HepG2 (cell line): ENCODE results near the gene ZMPSTE24.

Source experiments
- CREM ChIP-seq, 2 experiments: sonication (generic) in 1 of 2; formaldehyde crosslinking in 1 of 2; IDR thresholded peaks; 2 replicates each; pipeline versions ENCODE4 v1.4.0 to v1.6.1; 2016 to 2020; ENCODE audit warnings: antibody characterized with exemption in 1 of 2, mild to moderate bottlenecking in 1 of 2, missing genetic modification reagents in 1 of 2
- FOXK1 ChIP-seq: sonication (generic); formaldehyde crosslinking; IDR thresholded peaks from 2 replicates; pipeline ENCODE4 v1.4.0; 2020; ENCODE audit warnings: low read depth, missing genetic modification reagents, borderline replicate concordance
- ZNF329 ChIP-seq: sonication (generic); formaldehyde crosslinking; IDR thresholded peaks from 2 replicates; pipeline ENCODE4 v1.9.0; 2021; ENCODE audit warnings: low read depth, mild to moderate bottlenecking, missing genetic modification reagents

GRCh38 chr1:40301541-40302299 lies 43.7 kb downstream of the ZMPSTE24 start:
- no peak for TF ChIP-seq CREM (IDR thresholded peaks at IDR 0.05)
- TF ChIP-seq CREM (CRISPR knock-in tag; IDR thresholded peaks at IDR 0.05): no peak
- no peak for TF ChIP-seq FOXK1 (CRISPR knock-in tag)
- TF ChIP-seq ZNF329: no peak
